Activated CD4-positive, alpha-beta T cell treated with anti-CD3 and anti-CD28 coated beads for 1 hour (primary cell): ENCODE measurements around the gene ST7L.
A peak's percentile ranks its signal among the peaks of the same experiment; 100 is the strongest.
"Not testable (repeated sequence)": the region's sequence is repeated elsewhere in the genome, so short reads cannot be mapped to it uniquely, and the experiment has no call there.

Experiments
- DNase-seq: peaks from one replicate; pipeline ENCODE4 v3.0.0-alpha.2; 2020

The ST7L gene, protein sequence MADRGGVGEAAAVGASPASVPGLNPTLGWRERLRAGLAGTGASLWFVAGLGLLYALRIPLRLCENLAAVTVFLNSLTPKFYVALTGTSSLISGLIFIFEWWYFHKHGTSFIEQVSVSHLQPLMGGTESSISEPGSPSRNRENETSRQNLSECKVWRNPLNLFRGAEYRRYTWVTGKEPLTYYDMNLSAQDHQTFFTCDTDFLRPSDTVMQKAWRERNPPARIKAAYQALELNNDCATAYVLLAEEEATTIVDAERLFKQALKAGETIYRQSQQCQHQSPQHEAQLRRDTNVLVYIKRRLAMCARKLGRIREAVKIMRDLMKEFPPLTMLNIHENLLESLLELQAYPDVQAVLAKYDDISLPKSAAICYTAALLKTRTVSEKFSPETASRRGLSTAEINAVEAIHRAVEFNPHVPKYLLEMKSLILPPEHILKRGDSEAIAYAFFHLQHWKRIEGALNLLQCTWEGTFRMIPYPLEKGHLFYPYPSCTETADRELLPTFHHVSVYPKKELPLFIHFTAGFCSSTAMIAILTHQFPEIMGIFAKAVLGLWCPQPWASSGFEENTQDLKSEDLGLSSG

GRCh38 chr1:112618721-112619517, at the start of gene ST7L:
Gene ST7L (minus strand): TSS chr1:112619141. CDS start chr1:112619113, 28 bp downstream.
- DNase-seq: peak; percentile 48

GRCh38 chr1:112666946-112667345, 48.0 kb upstream of the ST7L start:
- DNase-seq: no peak

GRCh38 chr1:112665857-112666256, 46.9 kb upstream of the ST7L start:
- no peak for DNase-seq

DNA sequence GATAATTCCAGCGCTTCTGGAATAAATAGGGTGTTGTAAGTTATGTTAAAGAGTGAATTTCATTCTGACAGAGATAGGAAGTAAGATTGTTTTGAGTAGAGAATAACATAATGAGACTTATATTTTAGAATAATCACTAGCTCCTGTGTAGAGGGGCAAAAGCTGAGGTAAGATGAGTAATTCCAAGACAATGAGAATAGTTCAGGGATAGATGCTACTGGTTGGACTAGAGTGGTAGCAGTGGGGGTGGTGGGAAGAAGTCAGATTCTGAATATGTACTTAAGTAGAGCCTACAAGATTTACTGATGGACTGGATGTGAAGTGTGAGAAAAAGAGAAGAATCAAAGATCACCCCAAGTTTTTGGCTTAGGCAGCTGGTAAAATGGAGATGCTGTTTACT, 32.3 kb upstream of the ST7L start:
- no peak for DNase-seq

DNA sequence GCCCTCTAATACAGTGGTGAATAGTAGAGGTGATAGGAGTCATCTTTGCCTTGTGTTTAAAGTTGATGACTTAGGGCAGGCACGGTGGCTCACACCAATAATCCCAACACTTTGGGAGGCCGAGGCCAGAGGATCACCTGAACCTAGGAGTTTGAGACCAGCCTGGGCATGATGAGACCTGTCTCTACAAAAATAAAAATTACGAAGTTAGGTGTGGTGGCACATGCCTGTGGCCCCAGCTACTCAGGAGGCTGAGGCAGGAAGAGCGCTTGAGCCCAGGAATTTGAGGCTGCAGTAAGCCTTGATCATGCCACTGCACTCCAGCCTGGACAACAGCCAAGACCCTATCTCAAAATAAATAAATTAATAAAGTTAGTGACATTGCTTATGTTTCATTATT, 27.3 kb upstream of the ST7L start:
- no peak for DNase-seq

- DNase-seq: no peak
Measured at GRCh38 chr1:112643080-112643479, 24.1 kb upstream of the ST7L start.

- not testable (repeated sequence) for DNase-seq
Measured at GRCh38 chr1:112640437-112640836, 21.5 kb upstream of the ST7L start.

GRCh38 chr1:112638110-112638428, 19.1 kb upstream of the ST7L start:
- no peak for DNase-seq

- no peak for DNase-seq
Measured at GRCh38 chr1:112637254-112638109, 18.5 kb upstream of the ST7L start.

DNA sequence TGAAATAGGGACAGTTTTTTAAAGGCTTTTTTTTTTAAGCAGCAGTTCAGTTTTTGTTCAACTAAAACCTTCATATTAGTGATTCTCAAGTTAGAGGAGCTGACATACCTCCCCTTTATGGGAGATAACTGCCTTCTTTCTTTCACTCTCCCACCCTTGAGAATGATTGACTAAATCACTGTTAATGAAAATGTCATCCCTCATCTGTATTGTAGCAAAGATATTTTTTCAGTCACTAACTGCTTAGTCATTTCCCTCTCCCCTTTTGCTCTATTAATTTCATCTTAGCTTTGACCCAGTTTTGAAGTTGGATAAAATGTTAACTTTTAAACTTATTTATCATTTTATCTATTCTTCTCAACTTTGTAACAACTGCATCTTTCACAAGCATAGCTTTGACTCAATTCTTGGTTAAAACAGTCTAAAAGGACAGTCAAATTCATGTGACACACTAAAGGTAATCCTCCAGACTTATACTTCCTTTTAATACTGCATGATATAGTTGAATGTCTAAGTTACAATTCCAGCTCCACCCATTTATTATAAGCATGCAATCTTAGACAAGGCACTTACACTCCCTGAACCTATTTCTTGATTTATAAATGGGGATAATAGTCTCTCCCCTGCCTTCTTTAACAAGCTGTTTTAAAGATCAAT, 17.8 kb upstream of the ST7L start:
- no peak for DNase-seq

- DNase-seq: no peak
Measured at GRCh38 chr1:112636056-112636455, 17.1 kb upstream of the ST7L start.

DNA sequence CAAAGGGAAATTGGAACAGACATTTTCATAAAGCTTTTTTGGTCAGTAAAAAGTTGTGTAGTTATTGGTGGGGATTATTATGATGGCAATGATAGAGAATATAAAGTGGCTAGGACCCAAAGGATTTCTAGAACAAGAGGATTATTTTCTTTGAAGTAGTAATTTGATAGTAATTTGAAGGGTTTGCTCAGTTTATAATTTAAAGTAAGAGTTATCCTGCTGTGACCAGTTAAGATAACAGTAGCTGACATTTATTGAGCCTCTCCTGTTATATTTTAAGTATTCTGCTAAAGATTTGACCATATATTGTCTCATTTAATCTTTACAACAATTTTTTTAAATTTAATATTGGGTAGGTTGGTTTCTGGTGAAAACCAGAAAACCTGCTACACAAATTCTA, 15.4 kb upstream of the ST7L start:
- no peak for DNase-seq

DNA sequence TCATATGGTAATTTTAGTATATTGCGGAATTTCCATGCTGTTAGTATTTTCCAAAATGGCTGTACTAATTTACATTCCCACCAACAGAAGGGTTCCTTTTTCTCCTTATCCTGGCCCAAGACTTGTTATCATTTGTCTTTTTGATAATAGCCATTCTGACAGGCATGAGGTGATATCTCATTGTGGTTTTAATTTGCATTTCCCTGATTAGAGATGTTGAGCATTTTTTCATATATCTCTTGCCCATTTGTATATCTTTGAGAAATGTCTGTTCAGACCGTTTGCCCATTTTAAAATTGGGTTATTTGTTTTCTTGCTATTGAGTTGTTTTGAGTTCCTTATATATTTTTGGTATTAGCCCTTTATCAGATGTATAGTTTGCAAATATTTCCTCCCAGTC, 14.7 kb upstream of the ST7L start:
- DNase-seq: no peak

DNA sequence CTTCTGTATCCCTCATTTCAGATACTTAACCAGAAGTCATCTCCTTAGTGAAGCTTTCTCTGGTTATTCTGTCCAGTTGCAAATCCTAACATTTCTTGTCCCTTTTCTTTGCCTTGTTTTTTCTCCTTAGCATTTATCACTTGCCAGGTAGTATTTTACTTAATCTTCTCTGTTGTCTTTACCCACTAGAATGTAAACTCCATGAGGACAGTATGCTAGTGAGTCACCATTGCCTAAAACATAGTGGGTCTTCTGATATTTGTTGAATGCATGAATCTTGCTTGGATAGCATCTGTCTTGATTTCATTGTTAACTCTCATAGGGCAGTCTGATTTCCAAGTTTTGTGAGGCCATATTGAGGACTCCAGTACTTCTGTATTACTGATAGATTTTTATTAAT, 10.3 kb upstream of the ST7L start:
- no peak for DNase-seq

DNA sequence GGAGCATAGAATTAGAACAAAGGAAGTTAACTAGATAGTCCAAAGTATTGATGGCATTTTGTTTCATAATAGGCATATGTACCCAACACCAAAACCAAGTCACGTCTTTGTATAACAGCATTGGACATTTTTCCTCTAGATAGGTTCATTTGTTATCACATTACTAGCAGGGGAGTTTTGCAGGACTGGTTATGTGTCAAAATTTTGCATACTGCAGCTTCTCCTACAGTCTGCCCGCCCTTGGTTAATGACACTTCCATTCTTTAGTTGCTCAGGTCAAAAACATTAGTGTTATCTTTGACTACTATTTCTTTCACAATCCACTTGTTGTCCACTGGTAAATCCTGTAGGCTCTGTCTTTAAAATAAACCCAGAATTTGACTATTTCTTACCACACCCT, 9.6 kb upstream of the ST7L start:
- no peak for DNase-seq

GRCh38 chr1:112626887-112627286, 7.9 kb upstream of the ST7L start:
- DNase-seq: no peak

GRCh38 chr1:112626193-112626592, 7.3 kb upstream of the ST7L start:
- no peak for DNase-seq

GRCh38 chr1:112625696-112626095, 6.8 kb upstream of the ST7L start:
- DNase-seq: no peak

- DNase-seq: not testable (repeated sequence)
Measured at GRCh38 chr1:112624493-112624892, 5.6 kb upstream of the ST7L start.

GRCh38 chr1:112620377-112620695, 1.4 kb upstream of the ST7L start:
- no peak for DNase-seq

DNA sequence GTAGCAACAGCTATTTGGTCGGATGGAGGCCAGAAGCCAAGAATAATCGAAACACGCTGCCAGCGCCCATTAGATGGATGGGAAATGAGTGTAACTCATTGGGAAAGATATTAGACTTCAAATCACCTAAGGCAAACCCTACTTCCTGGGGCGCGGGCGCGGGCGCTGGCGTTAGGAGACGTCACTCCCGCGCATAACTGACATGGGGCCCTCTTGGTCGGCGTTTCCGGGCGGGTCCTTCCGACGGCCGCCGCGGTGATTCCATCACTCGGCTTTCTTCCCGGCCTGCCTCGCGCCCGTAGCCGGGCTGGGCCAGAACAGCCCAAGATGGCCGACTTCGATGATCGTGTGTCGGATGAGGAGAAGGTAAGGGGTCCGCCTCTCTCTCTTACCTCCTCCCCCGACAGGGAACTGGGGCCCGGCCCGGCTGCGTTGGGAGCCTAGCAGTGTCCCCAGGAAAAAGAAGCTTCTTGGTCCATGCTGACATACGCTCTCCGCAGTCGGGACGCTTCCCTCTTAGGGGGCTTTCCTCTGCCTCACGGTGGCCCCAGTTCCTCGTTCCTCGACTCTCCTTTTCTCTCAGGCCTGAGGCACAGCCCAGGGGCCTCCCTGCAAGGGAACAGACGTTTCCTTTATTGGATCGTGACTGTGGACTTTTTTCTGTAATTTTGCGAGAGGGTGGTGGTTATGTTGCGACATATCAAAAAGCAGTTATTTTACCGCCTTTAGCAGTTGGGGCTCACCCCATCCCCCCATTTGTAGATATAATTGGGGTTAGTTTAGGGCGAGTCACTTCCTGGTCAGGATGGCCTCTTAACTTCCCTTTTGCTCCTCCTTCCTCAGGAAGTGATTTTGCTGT, 806 bp upstream of the ST7L start, which contains the start of gene CAPZA1:
Gene CAPZA1, plus strand, starts transcription at position 315 of the 859 bp plus-strand sequence. Its CDS starts 13 bp downstream, at position 328.
- peak; percentile 88 for DNase-seq
